OCI-LY3 (cell line): ENCODE data around the gene KRTAP5-9.

Source experiments
- EZH2phosphoT487 ChIP-seq: fragments of 200-600 bp; shearing (Covaris generic); IDR thresholded peaks from 2 replicates; pipeline ENCODE4 v1.6.1; 2018; ENCODE audit warnings: antibody characterized with exemption, mixed run types, low read depth
- TF ChIP-seq, protein P1 (sequence below): fragments of 200-600, 300-600 bp; sonication (generic); IDR thresholded peaks from 2 replicates; pipeline ENCODE4 v1.5.1; 2014; ENCODE audit warnings: antibody characterized with exemption, low read length, low read depth

DNA sequence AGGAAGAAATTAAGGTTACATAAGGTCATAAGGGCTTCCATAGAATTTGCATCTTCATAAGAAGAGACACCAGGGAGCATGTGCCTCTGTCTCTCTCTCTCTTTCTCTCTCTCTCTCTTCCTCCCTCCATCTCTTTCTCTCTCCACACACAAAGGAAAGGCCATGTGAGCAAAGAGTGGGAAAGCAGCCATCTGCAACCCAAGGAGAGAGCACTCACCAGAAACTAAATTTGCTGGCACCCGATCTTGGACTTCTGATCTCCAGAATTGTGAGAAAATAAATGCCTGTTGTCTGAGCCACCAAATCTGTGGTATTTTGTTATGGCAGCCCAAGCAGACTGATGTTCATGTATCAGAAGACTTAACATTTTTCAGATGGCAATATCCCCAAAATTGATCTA is 10.8 kb downstream of the KRTAP5-9 start:
- TF ChIP-seq, protein P1, sequence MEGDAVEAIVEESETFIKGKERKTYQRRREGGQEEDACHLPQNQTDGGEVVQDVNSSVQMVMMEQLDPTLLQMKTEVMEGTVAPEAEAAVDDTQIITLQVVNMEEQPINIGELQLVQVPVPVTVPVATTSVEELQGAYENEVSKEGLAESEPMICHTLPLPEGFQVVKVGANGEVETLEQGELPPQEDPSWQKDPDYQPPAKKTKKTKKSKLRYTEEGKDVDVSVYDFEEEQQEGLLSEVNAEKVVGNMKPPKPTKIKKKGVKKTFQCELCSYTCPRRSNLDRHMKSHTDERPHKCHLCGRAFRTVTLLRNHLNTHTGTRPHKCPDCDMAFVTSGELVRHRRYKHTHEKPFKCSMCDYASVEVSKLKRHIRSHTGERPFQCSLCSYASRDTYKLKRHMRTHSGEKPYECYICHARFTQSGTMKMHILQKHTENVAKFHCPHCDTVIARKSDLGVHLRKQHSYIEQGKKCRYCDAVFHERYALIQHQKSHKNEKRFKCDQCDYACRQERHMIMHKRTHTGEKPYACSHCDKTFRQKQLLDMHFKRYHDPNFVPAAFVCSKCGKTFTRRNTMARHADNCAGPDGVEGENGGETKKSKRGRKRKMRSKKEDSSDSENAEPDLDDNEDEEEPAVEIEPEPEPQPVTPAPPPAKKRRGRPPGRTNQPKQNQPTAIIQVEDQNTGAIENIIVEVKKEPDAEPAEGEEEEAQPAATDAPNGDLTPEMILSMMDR: no peak
- TF ChIP-seq EZH2phosphoT487: no peak
